ENCODE measurements around the gene PCDHGA4. TPM values are rescaled to one million over a fixed set of nuclear protein-coding genes. Genes with fewer than 3 reads are reported as not detected.

Gene PCDHGA4
- total RNA-seq, 1 donor from 2014 or later = 0.75 TPM

- peak within 1 kb of the TSS; percentile 60 for H3K27ac Mint-ChIP-seq
- H3K36me3 Mint-ChIP-seq (ENCODE audit: low read depth) = peaks cover 12% of the 10 kb centered on the region
- H3K9me3 Mint-ChIP-seq = peaks cover 39% of the 10 kb centered on the region
- no peak for TF ChIP-seq CTCF (IDR thresholded peaks at IDR 0.05)
- H3K4me1 Mint-ChIP-seq = peaks cover 8% of the 10 kb centered on the region
- POLR2A ChIA-PET = no interaction called here
- DNase-seq = no peak
- CTCF ChIA-PET = interaction anchor here (0.6 to 1.1 kb wide), 2 partner anchors 164 to 204 kb away, joined by 3 read pairs; no protein-coding TSS in a partner anchor
- peaks cover 59% of the 10 kb centered on the region for H3K27me3 Mint-ChIP-seq
- peak within 1 kb of the TSS; percentile 79 for H3K4me3 Mint-ChIP-seq
- ATAC-seq (ENCODE audit: low read depth) = no peak
- intact Hi-C loops (cut with micrococcal nuclease) = loop anchor here (1.0 to 5.0 kb wide), 2 partner anchors 33 to 204 kb away; no protein-coding TSS in a partner anchor
Observed at GRCh38 chr5:141359790-141360426, 5.1 kb downstream of the PCDHGA4 start, which contains the start of gene PCDHGB2. Gene PCDHGB2, plus strand, starts transcription at chr5:141359994. Its CDS starts 142 bp downstream, at chr5:141360136.

- intact Hi-C loops (cut with micrococcal nuclease) = loop anchor here (1.0 to 5.0 kb wide), 2 partner anchors 33 to 204 kb away; no protein-coding TSS in a partner anchor
- H3K9me3 Mint-ChIP-seq = peaks cover 42% of the 10 kb centered on the region
- ATAC-seq (ENCODE audit: low read depth) (no peak), DNase-seq (no peak)
- H3K4me1 Mint-ChIP-seq = peaks cover 8% of the 10 kb centered on the region
- H3K27me3 Mint-ChIP-seq = peaks cover 58% of the 10 kb centered on the region
- POLR2A ChIA-PET = no interaction called here
- H3K36me3 Mint-ChIP-seq (ENCODE audit: low read depth) = peaks cover 17% of the 10 kb centered on the region
- no peak for TF ChIP-seq CTCF (IDR thresholded peaks at IDR 0.05)
- no peak overlapping the region for H3K27ac Mint-ChIP-seq
- CTCF ChIA-PET = interaction anchor here (0.6 to 1.1 kb wide), 2 partner anchors 164 to 203 kb away, joined by 3 read pairs; no protein-coding TSS in a partner anchor
- no peak overlapping the region for H3K4me3 Mint-ChIP-seq
Observed at GRCh38 chr5:141360685-141361084, 5.9 kb downstream of the PCDHGA4 start.

GRCh38 chr5:141362719-141363118 lies 7.9 kb downstream of the PCDHGA4 start:
- ChIA-PET CTCF (interaction anchor here (1.3 kb wide), 1 partner anchor 58 kb away, joined by 3 read pairs; the partner anchor contains the start of gene PCDHGA11), POLR2A (no interaction called here)
- Mint-ChIP-seq H3K9me3 (peaks cover 41% of the 10 kb centered on the region), H3K27ac (no peak overlapping the region), H3K4me3 (peak overlapping the region; percentile 9), H3K36me3 (ENCODE audit: low read depth) (peaks cover 17% of the 10 kb centered on the region), H3K27me3 (peaks cover 54% of the 10 kb centered on the region), H3K4me1 (peaks cover 8% of the 10 kb centered on the region)
- no peak for ATAC-seq (ENCODE audit: low read depth)
- intact Hi-C loops (cut with micrococcal nuclease) = loop anchor here (5.0 kb wide), 1 partner anchor 35 kb away; no protein-coding TSS in a partner anchor
- TF ChIP-seq CTCF (IDR thresholded peaks at IDR 0.05) = no peak
- DNase-seq = no peak

GRCh38 chr5:141363952-141364660 lies 9.3 kb downstream of the PCDHGA4 start, which contains the start of gene PCDHGA5:
Gene PCDHGA5, plus strand, starts transcription at chr5:141364162. Its CDS starts 169 bp downstream, at chr5:141364331.
- intact Hi-C loops (cut with micrococcal nuclease) = loop anchor here (5.0 kb wide), 1 partner anchor 37 kb away; no protein-coding TSS in a partner anchor
- Mint-ChIP-seq H3K27me3 (peaks cover 53% of the 10 kb centered on the region), H3K27ac (no peak within 1 kb of the TSS), H3K9me3 (peaks cover 36% of the 10 kb centered on the region), H3K36me3 (ENCODE audit: low read depth) (peaks cover 17% of the 10 kb centered on the region), H3K4me3 (no peak within 1 kb of the TSS), H3K4me1 (peaks cover 8% of the 10 kb centered on the region)
- ATAC-seq (ENCODE audit: low read depth) = no peak
- TF ChIP-seq CTCF (IDR thresholded peaks at IDR 0.05) = no peak
- CTCF ChIA-PET = interaction anchor here (1.3 kb wide), 1 partner anchor 57 kb away, joined by 3 read pairs; the partner anchor contains the start of gene PCDHGA11
- POLR2A ChIA-PET = no interaction called here
- no peak for DNase-seq
